SK-N-SH (cell line): ENCODE results near the gene PICALM. TPM values are rescaled to one million over a fixed set of nuclear protein-coding genes. Genes with fewer than 3 reads are reported as not detected.

Experiments used
- CTCF ChIA-PET: fragments of 300-600, 350-600 bp; formaldehyde crosslinking; extraction: SDS; loops from one replicate; lab custom pipeline; 2021; lab: Yijun Ruan, JAX
- POLR2A ChIA-PET: fragments of 350-600 bp; sonication (Branson Sonifier 250); formaldehyde crosslinking; extraction: SDS; loops from one replicate; lab custom pipeline; 2020; ENCODE audit warnings: antibody characterized with exemption, inconsistent platforms; lab: Yijun Ruan, JAX
- DNase-seq: peaks from one replicate; pipeline ENCODE4 v3.0.0; 2012
- H2AFZ ChIP-seq: fragments of 200-600 bp; sonication (generic); 2 replicates; pipeline ENCODE4 v1.8.1; 2016; ENCODE audit warnings: antibody characterized with exemption, mild to moderate bottlenecking, low read depth
- H3F3A ChIP-seq: fragments of 200-600 bp; sonication (generic); replicated peaks from 2 replicates; pipeline ENCODE3; 2016; ENCODE audit warnings: antibody characterized with exemption, mild to moderate bottlenecking; ENCODE audit not compliant: insufficient read depth
- H3K27ac ChIP-seq, 2 experiments: fragments of 200-500 bp in 1 of 2; fragments of 200-600 bp in 1 of 2; sonication (Bioruptor generic) in 1 of 2; sonication (generic), shearing (Covaris generic) in 1 of 2; 2 replicates each; pipeline versions ENCODE4 v1.5.1 to v1.6.1; 2014 to 2016; ENCODE audit warnings: low read depth in 2 of 2, inconsistent platforms in 1 of 2, low read length in 1 of 2, mild to moderate bottlenecking in 1 of 2, mixed read lengths in 1 of 2
- H3K27me3 ChIP-seq: fragments of 200-600 bp; sonication (generic), shearing (Covaris generic); 2 replicates; pipeline ENCODE4 v1.6.1; 2016; ENCODE audit warnings: mixed run types; ENCODE audit not compliant: insufficient read depth
- H3K36me3 ChIP-seq, 2 experiments: fragments of 200-500 bp in 1 of 2; fragments of 200-600 bp in 1 of 2; sonication (Bioruptor generic) in 1 of 2; sonication (generic) in 1 of 2; replicated peaks in 1 of 2; 2 replicates each; pipeline versions ENCODE3 to v1.5.1; 2014 to 2016; ENCODE audit warnings: low read length in 1 of 2, mild to moderate bottlenecking in 1 of 2; ENCODE audit not compliant: insufficient read depth in 2 of 2, control insufficient read depth in 1 of 2
- H3K4me1 ChIP-seq, 2 experiments: fragments of 200-500 bp in 1 of 2; fragments of 200-600 bp in 1 of 2; sonication (Bioruptor generic) in 1 of 2; sonication (generic), shearing (Covaris generic) in 1 of 2; 2 replicates each; pipeline versions ENCODE4 v1.5.1 to v1.6.1; 2014 to 2016; ENCODE audit warnings: low read depth in 1 of 2, low read length in 1 of 2, mixed run types in 1 of 2; ENCODE audit not compliant: insufficient read depth in 2 of 2, control insufficient read depth in 1 of 2
- H3K4me2 ChIP-seq: fragments of 200-600 bp; sonication (generic), shearing (Covaris generic); 2 replicates; pipeline ENCODE4 v1.6.1; 2017; ENCODE audit warnings: mixed run types
- H3K4me3 ChIP-seq, 2 experiments: fragments of 200-500 bp in 1 of 2; fragments of 200-600 bp in 1 of 2; sonication (Bioruptor generic) in 1 of 2; sonication (generic), shearing (Covaris generic) in 1 of 2; 2 replicates each; pipeline versions ENCODE4 v1.5.1 to v1.8.1; 2014 to 2016; ENCODE audit warnings: low read depth in 2 of 2, inconsistent platforms in 1 of 2, low read length in 1 of 2, mild to moderate bottlenecking in 1 of 2, mixed read lengths in 1 of 2, moderate library complexity in 1 of 2
- H3K79me2 ChIP-seq: fragments of 200-600 bp; sonication (generic); 2 replicates; pipeline ENCODE4 v1.8.1; 2017; ENCODE audit warnings: mild to moderate bottlenecking; ENCODE audit not compliant: insufficient read depth
- H3K9ac ChIP-seq: fragments of 200-600 bp; sonication (generic); 2 replicates; pipeline ENCODE4 v1.6.1; 2017; ENCODE audit warnings: mixed run types
- H3K9me2 ChIP-seq: fragments of 200-600 bp; sonication (generic); 2 replicates; pipeline ENCODE4 v1.6.1; 2017; ENCODE audit warnings: mixed run types
- H3K9me3 ChIP-seq: fragments of 200-600 bp; sonication (generic); 2 replicates; pipeline ENCODE4 v1.6.1; 2017; ENCODE audit warnings: mixed run types, mild to moderate bottlenecking, moderate library complexity
- H4K20me1 ChIP-seq: fragments of 200-600 bp; sonication (generic); 2 replicates; pipeline ENCODE4 v1.6.1; 2017; ENCODE audit warnings: mild to moderate bottlenecking, mixed run types; ENCODE audit not compliant: insufficient read depth
- CHD2 ChIP-seq: fragments of 150-350 bp; IDR thresholded peaks from 2 replicates; pipeline ENCODE4 v1.6.1; 2018; ENCODE audit warnings: low read length; ENCODE audit not compliant: partially characterized antibody
- ELF1 ChIP-seq: IDR thresholded peaks from 2 replicates; pipeline ENCODE4 v1.4.0; 2012
- EP300 ChIP-seq, 2 experiments: IDR thresholded peaks; 2 replicates each; pipeline versions ENCODE4 v1.4.0 to v1.6.1; 2012; ENCODE audit warnings: borderline replicate concordance in 1 of 2, low read depth in 1 of 2, low read length in 1 of 2
- EZH2phosphoT487 ChIP-seq: fragments of 200-600 bp; sonication (generic); IDR thresholded peaks from 2 replicates; pipeline ENCODE4 v1.6.1; 2017; ENCODE audit warnings: low read depth, mixed run types, mild to moderate bottlenecking, antibody characterized with exemption, moderate library complexity, borderline replicate concordance
- FOSL2 ChIP-seq: IDR thresholded peaks from 2 replicates; pipeline ENCODE4 v1.4.0; 2012; ENCODE audit warnings: low read depth, mild to moderate bottlenecking, moderate library complexity, borderline replicate concordance
- FOXM1 ChIP-seq: IDR thresholded peaks from 2 replicates; pipeline ENCODE4 v1.4.0; 2012; ENCODE audit warnings: low read depth, mild to moderate bottlenecking
- GATA2 ChIP-seq: sonication (generic); formaldehyde crosslinking; IDR thresholded peaks from 2 replicates; pipeline ENCODE4 v1.5.0; 2020; ENCODE audit warnings: mild to moderate bottlenecking, missing genetic modification reagents
- IRF3 ChIP-seq: fragments of 150-350 bp; IDR thresholded peaks from 2 replicates; pipeline ENCODE4 v1.6.1; 2016; ENCODE audit warnings: mild to moderate bottlenecking, low read depth, low read length
- MEF2A ChIP-seq: IDR thresholded peaks from 2 replicates; pipeline ENCODE4 v1.4.0; 2012; ENCODE audit warnings: low read depth, borderline replicate concordance
- PBX3 ChIP-seq: IDR thresholded peaks from 2 replicates; pipeline ENCODE4; 2012
- RXRA ChIP-seq: IDR thresholded peaks from 2 replicates; pipeline ENCODE4 v1.4.0; 2012; ENCODE audit warnings: low read depth, mild to moderate bottlenecking, borderline replicate concordance
- SIN3A ChIP-seq: IDR thresholded peaks from 2 replicates; pipeline ENCODE4 v1.6.1; 2012; ENCODE audit warnings: low read depth, mild to moderate bottlenecking, low read length, moderate library complexity, borderline replicate concordance
- TAF1 ChIP-seq: IDR thresholded peaks from 2 replicates; pipeline ENCODE4 v1.6.1; 2012; ENCODE audit warnings: low read depth, mild to moderate bottlenecking, low read length, moderate library complexity, borderline replicate concordance
- TEAD4 ChIP-seq: IDR thresholded peaks from 2 replicates; pipeline ENCODE4 v1.4.0; 2012; ENCODE audit warnings: mild to moderate bottlenecking, borderline replicate concordance; ENCODE audit not compliant: insufficient read depth
- USF1 ChIP-seq: IDR thresholded peaks from 2 replicates; pipeline ENCODE4 v1.4.0; 2012; ENCODE audit warnings: low read depth, borderline replicate concordance
- USF2 ChIP-seq: fragments of 150-350 bp; IDR thresholded peaks from 2 replicates; pipeline ENCODE4 v1.6.1; 2017; ENCODE audit warnings: antibody characterized with exemption, low read length, low read depth, borderline replicate concordance
- YY1 ChIP-seq: IDR thresholded peaks from 2 replicates; pipeline ENCODE4 v1.4.0; 2012; ENCODE audit warnings: low read depth, mild to moderate bottlenecking
- ZBTB33 ChIP-seq: IDR thresholded peaks from 2 replicates; pipeline ENCODE4 v1.4.0; 2012; ENCODE audit warnings: low read depth, borderline replicate concordance
- WGBS: methylation state at CpG from one replicate; pipeline ENCODE4 v1.1.6; 2017; ENCODE audit warnings: low lambda C conversion rate; 5-methylcytosine and 5-hydroxymethylcytosine counted together
- polyA plus RNA-seq, 3 experiments: library from polyadenylated mRNA; depleted of rRNA; stranded (reverse); fragments of >200 nt; gene quantifications; 2 replicates each; pipeline ENCODE4 v1.2.3, GENCODE V29; 2012

The PICALM gene
- polyA plus RNA-seq, 1 of the 3 experiments (the other 2 are of a cell fraction): 103 TPM

GRCh38 chr11:86081455-86081854, 12.6 kb upstream of the PICALM start:
- Histone ChIP-seq H3K4me2 (no peak overlapping the region), H3K79me2 (no peaks in the 10 kb centered on the region), H3K9ac (no peak overlapping the region), H4K20me1 (no peaks in the 10 kb centered on the region), H3K9me3 (peaks cover 3% of the 10 kb centered on the region; the same call in 1 of the 2 replicates), H3K27me3 (no peaks in the 10 kb centered on the region), H3K4me3 (no peak overlapping the region), H2AFZ (no peak overlapping the region), H3K27ac (no peak overlapping the region), H3K9me2 (no peaks in the 10 kb centered on the region), H3K4me1 (no peaks in the 10 kb centered on the region), H3K36me3 (no peaks in the 10 kb centered on the region), H3F3A (no peaks in the 10 kb centered on the region)
- POLR2A ChIA-PET: no interaction called here
- DNase-seq: no peak
- 81% methylated on average over 3 of the region's 3 CpGs for WGBS
- TF ChIP-seq ZBTB33: no peak
- TF ChIP-seq YY1: no peak
- no peak for TF ChIP-seq ELF1
- no peak for TF ChIP-seq MEF2A
- CTCF ChIA-PET: no interaction called here

GRCh38 chr11:86079421-86079820, 10.5 kb upstream of the PICALM start:
- H3K9me2 ChIP-seq: no peaks in the 10 kb centered on the region
- H3K9me3 ChIP-seq: peaks cover 3% of the 10 kb centered on the region; the same call in 1 of the 2 replicates
- DNase-seq: no peak
- no peaks in the 10 kb centered on the region for H3K27me3 ChIP-seq
- no peaks in the 10 kb centered on the region for H3K36me3 ChIP-seq
- no peak overlapping the region for H3K27ac ChIP-seq
- H3K9ac ChIP-seq: no peak overlapping the region
- H3K4me2 ChIP-seq: no peak overlapping the region
- ChIA-PET POLR2A (no interaction called here), CTCF (no interaction called here)
- no peaks in the 10 kb centered on the region for H4K20me1 ChIP-seq
- H3K4me3 ChIP-seq: no peak overlapping the region
- H2AFZ ChIP-seq: no peak overlapping the region
- 81% methylated on average over 3 of the region's 3 CpGs for WGBS
- no peaks in the 10 kb centered on the region for H3K4me1 ChIP-seq
- H3F3A ChIP-seq: no peaks in the 10 kb centered on the region
- H3K79me2 ChIP-seq: no peaks in the 10 kb centered on the region
- no peak for TF ChIP-seq RXRA
- no peak for TF ChIP-seq PBX3
- TF ChIP-seq IRF3: no peak
- TF ChIP-seq EP300 (IDR thresholded peaks at IDR 0.05; ENCODE audit: borderline replicate concordance in 1 of 2, low read depth in 1 of 2, low read length in 1 of 2): no peak
- TF ChIP-seq GATA2 (CRISPR knock-in tag): no peak
- no peak for TF ChIP-seq FOXM1
- no peak for TF ChIP-seq ELF1
- no peak for TF ChIP-seq USF2
- no peak for TF ChIP-seq ZBTB33
- TF ChIP-seq EZH2phosphoT487: no peak
- TF ChIP-seq TAF1: no peak
- no peak for TF ChIP-seq CHD2
- TF ChIP-seq USF1: no peak
- no peak for TF ChIP-seq FOSL2
- no peak for TF ChIP-seq SIN3A
- no peak for TF ChIP-seq TEAD4
